ENCODE measurements around the gene MAPK8.
"Not testable (repeated sequence)": the region's sequence is repeated elsewhere in the genome, so short reads cannot be mapped to it uniquely, and the experiment has no call there.

Gene MAPK8

DNA sequence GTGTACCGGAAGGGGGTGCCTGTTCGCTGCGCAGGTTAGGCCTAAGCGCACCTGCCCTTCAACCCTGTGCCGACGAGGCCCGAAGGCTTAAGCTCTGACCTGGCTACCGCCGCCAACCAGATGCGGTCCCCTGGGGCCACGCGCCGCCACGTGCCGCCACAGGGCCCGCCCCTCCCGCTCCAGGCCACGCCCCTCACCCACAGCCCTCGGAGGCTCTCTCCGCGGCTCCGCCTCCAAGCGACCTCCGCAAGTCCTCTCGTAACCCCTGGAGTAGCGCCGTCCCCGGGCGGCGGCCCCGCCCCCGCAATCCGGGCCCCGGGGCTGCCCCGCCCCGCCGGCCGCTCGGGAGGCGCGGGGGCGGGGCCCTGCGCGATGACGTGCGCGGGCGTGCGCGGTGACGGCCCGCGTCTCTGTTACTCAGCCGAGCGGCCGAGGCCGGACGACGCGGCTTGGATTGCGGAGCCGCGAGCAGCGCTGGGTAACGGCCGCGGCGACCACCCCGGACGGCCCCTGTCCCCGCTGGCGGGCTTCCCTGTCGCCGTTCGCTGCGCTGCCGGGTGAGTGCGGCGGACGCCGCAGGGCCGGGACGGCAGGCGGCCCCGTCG is at the start of gene MAPK8:
TSS of gene MAPK8 (plus strand) at position 413 of the 605 bp plus-strand sequence. CDS start 94,984 bp downstream, outside the sequence.
- peak; percentile 86 to 89 for DNase-seq (ENCODE audit: low read depth in 2 of 2)

DNA sequence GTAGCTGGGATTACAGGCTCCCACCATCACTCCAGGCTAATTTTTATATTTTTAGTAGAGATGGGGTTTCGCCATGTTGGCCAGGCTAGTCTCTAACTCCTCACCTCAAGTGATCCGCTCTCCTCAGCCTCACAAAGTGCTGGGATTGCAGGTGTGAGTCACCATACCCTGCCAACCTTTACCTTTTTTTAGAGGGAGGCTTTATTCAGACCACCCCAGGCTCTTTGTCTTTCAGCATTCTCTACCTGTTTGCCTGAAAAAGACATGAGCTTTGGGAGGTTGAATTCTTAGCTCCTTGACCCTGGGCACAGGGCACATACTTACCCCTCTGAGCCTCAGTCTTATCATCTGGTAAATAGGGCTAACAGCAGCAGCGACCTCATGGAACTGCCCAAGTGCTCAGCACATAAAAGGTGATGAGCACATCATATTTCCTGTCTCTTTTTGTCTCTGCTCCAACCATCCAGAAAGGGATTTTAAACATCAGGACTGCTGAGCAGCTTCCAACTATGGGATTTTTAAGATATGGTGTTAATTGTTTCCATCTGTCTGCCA is 49.0 kb upstream of the MAPK8 start:
- DNase-seq (ENCODE audit: low read depth in 2 of 2): no peak

DNA sequence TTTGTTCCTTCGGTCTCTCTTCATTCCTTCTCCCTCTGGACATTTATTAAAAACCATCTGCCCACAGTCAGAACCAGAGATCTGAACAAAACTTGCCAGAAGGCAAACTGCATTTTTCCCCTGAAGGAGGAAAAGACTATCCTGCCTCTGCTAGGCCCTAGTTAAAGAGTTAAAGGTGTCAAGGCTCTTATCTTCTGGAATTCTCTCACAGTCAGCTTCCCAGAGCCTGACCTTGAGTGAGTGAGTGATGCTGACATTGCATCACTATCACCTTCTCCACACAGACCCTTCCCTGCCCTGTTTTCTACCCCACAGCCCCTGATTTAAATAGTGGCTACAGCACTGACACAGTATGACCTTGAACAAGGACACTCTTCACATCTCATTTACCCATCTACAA is 48.4 kb upstream of the MAPK8 start:
- DNase-seq (ENCODE audit: low read depth in 2 of 2): no peak

DNA sequence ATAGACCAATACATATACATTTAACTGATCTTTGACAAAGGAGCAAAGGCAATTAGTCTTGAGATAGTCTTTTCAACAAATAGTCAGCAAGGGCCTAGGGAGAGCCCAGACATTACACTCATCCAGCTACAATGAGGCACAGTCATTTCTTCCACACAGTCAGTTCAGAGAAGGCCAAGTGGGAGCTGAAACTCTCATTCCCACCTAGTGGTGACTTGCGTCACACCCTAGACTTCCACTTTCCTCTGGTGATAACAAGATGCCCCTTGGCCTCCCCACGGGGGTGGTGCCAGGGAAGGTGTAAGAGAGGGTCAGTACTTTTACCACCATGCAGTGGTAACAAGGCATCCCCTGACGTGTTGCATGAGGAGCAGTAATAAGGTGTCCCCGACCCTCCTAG is 39.9 kb upstream of the MAPK8 start:
- no peak for DNase-seq (ENCODE audit: low read depth in 2 of 2)

- no peak for DNase-seq (ENCODE audit: low read depth in 2 of 2)
These were observed 35.3 kb upstream of the MAPK8 start for GRCh38 chr10:48271047-48271730.

DNA sequence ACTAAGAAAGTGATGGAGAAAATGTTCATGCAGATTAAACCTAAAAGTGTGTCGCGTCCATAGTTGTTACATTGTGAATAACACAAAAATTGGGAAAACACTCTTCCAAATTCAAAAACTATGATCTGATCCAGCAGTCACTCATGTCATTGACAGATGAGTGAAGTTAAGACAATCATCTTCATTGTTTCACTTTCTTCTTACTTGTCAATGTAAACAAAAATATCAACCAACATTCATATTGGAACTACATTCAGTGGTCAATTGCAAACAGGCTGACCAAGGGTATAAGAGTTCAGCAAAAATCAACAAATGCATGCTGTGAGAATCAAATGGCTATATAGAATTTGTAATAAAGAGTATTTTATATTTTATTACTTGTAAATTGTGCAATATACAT is 33.8 kb upstream of the MAPK8 start:
- DNase-seq (ENCODE audit: low read depth in 2 of 2): no peak

GRCh38 chr10:48273741-48274140 is 32.7 kb upstream of the MAPK8 start:
- no peak for DNase-seq (ENCODE audit: low read depth in 2 of 2)

DNA sequence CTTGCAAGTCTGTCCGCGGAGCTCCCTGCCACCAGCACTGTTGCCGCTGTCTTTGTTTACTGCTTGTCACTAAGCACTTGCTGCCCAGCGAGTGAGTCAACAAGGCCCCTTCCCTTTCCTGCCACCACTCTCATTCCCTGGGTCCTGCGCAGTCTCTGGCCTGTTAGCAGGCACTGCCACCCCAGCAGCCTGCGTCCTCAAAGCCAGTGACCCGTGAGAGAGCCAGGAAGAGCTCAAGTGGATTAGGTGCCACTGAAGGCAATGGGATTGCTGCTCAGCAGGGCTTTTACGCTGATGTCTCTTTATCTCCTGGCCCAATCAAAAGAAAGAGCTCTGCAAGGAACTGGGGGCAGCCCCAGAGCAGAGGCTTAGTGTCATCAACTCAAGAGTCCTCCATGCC is 31.8 kb upstream of the MAPK8 start, which contains the start of gene FRMPD2:
TSS of gene FRMPD2 (minus strand) at position 61 of the 400 bp plus-strand sequence. CDS start 129 bp downstream, outside the sequence.
- no peak for DNase-seq (ENCODE audit: low read depth in 2 of 2)

DNA sequence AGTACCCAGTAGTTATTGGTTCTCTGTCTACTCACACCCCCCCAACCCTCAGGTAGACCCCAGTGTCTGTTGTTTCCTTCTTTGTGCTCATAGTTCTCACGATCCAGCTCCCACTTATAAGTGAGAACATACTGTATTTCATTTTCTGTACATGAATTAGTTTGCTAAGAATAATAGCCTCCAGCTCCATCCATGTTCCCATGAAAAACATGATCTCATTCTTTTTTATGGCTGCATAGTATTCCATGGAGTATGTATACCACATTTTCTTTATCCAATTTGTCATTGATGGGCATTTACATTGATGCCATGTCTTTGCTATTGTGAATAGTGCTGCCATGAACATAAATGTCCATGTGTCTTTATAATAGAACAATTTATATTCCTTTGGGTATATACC is 29.4 kb upstream of the MAPK8 start:
- DNase-seq (ENCODE audit: low read depth in 2 of 2): no peak

- DNase-seq (ENCODE audit: low read depth in 2 of 2): no peak
These were observed 27.3 kb upstream of the MAPK8 start for GRCh38 chr10:48279081-48279751.

- DNase-seq (ENCODE audit: low read depth in 2 of 2): not testable (repeated sequence)
These were observed 24.8 kb upstream of the MAPK8 start for GRCh38 chr10:48281697-48282096.

GRCh38 chr10:48282829-48283228 is 23.6 kb upstream of the MAPK8 start:
- no peak for DNase-seq (ENCODE audit: low read depth in 2 of 2)

DNA sequence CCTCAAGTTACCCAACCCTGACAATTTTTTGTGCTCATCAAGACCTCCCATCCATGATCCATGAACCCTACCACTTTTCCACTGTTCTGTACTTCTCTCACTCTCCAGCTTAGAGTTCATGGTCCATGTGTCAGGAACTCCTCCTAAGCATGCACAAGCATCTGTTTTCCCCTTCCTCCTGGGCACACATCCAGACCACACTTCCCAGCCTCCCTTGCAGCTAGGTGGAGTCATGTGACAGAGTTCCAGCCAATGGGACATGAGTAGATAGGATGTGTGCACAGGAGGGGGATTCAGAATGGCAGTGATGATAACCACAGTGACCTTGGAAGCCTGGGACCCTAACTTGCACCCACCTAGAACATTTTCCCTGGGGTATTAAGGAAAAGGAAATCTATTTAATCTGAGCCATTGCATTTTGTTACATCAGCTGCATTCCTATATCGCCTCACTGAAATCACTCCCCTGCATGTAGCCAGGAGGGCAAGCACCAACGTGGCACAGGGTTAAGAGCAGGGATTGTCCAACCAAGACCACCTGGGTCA is 22.4 kb upstream of the MAPK8 start:
- no peak for DNase-seq (ENCODE audit: low read depth in 2 of 2)

DNA sequence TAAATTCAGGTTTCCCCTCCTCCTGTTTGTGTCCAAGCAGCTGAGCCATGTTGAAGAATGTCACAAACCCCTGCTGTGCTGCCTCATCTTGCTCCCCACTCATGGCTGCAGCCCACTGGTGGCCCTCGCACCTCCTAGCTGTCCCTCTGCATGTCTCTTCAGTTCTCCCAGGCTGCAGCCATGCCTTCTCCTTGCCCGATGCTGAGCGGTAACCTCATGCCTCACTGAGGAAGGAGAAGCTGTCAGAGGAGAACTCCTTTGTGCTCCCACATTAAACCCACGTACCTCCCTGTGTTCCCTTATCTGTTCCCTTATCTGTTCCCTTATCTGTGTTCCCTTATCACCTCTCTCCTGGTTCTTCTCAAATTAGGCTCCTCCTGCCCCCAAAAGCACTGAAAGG is 21.7 kb upstream of the MAPK8 start:
- no peak for DNase-seq (ENCODE audit: low read depth in 2 of 2)

DNA sequence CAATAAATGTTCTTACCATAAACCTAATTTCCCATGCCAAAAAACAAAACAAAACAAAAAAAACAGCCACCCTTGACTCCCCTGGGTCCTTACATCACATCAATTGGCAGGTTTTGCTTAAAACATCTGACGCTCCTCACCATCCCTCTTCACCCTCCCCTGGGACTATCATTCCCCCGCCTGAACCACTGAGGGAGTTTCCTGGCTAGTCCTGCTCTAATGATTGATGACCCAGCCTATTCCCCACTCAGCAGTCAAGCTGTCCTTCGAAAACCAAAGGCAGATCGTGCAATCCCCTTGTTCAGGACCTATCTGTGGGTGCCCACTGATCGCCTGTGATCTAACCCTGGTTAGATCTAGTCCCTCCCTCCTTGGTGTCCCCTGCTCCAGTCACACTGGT is 20.8 kb upstream of the MAPK8 start:
- no peak for DNase-seq (ENCODE audit: low read depth in 2 of 2)

DNA sequence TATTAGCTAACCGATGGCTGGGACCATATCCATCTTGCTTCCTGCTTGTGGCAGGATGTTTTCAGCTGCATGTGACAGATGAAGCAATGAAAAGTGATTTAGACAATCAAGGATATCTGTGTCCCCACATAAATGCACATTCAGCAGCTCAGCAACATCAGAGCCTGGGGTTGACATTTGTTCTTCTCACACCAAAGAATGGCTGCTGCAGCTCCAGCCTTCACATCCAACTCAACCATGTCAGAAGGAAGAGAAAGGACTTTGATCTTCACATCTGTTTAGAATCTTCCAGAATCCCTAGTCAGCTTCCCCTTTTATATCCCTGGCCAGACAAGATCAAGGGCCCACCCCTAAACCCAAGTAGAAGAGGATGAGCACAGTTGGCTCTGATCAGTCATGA is 20.1 kb upstream of the MAPK8 start:
- no peak for DNase-seq (ENCODE audit: low read depth in 2 of 2)

DNA sequence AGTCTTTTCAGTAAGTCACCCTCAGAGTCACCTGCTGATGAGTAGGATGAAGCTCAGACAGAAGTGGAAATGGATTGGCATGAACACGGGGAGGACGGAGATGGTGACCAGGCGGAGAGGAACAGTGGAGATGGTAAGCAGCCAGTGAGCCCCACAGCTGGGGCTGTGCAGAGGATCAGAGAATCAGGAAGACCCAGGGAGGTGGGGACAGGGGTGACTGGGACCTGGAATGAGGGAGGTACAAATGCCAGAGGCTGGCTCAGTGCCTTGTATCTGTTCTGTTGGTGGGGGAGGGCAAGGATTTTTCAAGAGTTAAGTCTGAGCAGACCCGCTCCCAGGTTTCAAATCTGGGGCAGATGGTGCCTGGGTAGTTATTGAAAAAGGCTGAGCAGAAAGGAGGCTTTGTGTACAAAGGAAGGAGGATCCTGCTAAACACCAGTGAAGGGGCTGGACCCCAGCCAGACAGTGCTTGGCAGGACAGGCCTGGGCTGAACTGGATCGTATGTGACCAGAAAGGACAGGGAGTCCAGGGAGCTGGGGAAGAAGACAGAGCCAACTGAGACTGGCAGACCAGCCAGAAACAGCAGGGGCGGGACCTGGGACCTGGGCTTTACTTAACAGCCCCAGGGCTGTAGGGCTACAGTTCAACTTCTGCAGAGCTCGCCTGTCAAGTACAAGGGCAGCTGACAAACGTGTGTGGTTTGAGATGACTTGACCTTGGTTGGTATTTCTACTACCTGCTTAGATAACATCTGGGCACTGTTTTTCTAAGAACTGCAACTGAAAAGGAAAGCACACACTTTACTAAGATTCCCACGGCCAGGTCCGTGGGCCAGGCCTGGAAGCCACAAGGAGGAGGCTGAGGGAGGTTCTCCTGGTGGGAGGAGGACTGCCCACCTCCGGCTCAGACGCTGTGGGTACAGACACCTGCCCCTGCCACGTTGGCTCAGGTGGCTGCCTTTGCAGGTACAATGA is 18.8 kb upstream of the MAPK8 start:
- DNase-seq (ENCODE audit: low read depth in 2 of 2): no peak

GRCh38 chr10:48288661-48289060 is 17.8 kb upstream of the MAPK8 start:
- DNase-seq (ENCODE audit: low read depth in 2 of 2): no peak

DNA sequence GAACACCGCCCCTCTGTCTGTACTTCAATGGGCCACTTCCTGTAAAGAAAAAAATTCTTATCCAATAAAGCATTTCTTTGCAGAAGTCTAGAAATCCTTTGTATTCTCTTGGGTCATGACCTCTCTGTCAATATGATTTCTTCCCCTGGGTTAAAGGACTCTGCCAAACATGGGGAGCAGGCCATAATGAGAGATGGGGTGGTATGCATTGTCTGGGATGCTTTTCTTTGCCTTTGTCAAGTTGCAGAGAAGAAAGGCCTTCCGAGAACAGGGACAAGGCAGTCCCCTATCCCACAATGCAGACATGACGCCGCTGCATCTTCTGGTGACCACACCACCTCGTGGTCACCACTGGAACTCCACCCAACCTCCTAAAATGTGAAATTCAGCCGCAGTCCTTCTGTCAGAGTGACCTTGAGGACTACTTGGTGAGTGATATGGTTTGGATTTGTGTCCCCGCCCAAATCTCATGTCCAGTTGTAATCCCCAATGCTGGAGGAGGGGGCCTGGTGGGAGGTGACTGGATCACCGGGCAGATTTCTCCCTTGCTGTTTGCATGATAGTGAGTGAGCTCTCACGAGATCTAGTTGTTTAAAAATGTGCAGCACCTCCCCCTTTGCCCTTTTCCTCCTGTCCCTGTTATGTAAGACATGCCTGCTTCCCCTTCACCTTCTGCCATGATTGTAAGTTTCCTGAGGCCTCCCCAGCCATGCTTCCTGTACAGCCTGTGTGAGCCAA is 16.8 kb upstream of the MAPK8 start:
- DNase-seq (ENCODE audit: low read depth in 2 of 2): peak in 1 of 2 donors; percentile 2

GRCh38 chr10:48290286-48290685 is 16.2 kb upstream of the MAPK8 start:
- DNase-seq (ENCODE audit: low read depth in 2 of 2): no peak

DNA sequence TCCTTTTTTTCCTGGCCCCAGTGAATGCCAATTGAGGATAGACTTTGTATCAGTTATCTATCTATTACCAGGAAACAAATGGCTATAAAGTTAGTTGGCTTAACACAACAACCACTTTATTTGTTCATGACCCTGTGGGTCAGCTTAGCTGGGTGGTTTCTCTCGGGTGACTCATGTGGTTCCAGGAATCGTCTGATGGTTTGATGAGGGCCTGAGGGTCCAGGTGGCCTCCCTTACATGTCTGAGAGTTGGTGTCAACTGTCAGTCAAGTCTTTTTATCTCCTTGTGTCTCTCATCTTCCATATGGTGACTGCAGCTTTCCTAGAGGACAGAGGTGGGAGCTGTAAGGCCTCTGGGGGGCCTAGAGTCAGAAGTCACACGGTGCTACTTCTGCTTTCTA is 15.3 kb upstream of the MAPK8 start:
- DNase-seq (ENCODE audit: low read depth in 2 of 2): no peak

All from stimulated activated CD8-positive, alpha-beta memory T cell treated with anti-CD3 and anti-CD28 coated beads, Interleukin-15, amount 100 ng/mL, for 4 hours (primary cell).